ENCODE data around the gene RGS3. TPM values are rescaled to one million over a fixed set of nuclear protein-coding genes. Genes with fewer than 3 reads are reported as not detected.

The RGS3 gene
- total RNA-seq, 3 donors from 2014 or later = 51.4 to 65.9 (median 63.5) TPM

DNA sequence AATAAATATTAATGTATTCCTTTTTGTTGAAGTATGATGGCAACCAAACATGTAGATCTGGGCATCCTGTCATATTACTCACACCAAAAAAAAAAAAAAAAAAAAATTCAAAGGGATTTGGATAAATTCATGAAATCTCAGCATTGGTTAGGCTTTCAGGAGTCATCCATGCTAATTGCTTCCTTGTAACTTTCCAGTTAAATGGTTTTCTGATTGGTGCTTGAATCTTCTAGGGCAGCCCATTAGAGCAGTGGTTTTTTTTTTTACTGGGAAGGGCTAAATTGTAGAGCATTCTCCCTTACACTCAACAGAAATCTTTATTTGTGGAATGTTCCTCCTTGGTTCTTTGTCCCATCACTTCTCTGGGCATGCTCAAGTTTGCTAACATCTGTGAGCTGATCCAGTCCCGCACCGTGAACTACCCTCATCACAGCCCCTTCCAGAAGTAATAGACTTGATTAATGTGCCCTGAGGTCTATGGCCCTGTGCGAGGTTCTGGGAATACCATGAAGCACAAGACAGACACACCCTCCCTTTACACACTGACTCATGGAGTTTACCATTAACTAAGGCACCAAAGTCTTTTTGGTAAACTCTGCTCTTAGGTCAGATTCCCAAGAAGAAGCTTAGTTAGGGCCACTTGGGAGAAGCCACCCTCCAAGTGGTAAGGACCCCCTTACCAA is 56.0 kb downstream of the RGS3 start:
- no peaks in the 10 kb centered on the region for H3K27me3 Mint-ChIP-seq (ENCODE audit: low read depth)
- no peak for DNase-seq

DNA sequence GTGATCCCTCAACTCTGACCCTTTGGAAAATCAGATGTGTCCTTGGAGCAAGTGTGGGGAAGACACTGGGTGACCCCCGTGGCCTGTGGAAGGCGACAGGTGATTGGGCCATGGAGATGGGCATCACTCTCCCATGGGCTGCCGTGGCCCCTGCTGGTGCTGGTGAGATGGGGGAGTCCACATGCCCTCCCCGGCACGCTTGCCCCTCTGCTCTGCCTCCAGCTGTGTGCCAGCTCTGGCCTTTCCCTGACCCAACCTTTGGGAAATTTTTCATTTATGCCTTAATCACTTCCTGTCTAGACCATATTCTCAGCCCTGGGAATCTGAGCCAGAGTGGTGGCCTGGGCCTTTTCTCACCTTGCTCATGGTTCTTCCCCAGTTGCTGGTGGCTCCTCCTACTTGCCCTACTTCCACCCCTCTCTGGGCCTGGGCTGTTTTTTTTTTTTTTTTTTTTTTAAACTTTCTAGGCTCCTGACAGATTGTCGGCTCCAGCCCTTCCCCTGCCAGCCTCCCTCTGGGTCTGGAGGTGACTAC is 56.6 kb downstream of the RGS3 start:
- H3K27me3 Mint-ChIP-seq (ENCODE audit: low read depth) = no peaks in the 10 kb centered on the region
- peaks cover 91% of the 10 kb centered on the region for H3K4me1 Mint-ChIP-seq (ENCODE audit: low read depth)
- no peaks in the 10 kb centered on the region for H3K9me3 Mint-ChIP-seq
- H3K36me3 Mint-ChIP-seq (ENCODE audit: insufficient read depth) = peaks cover 9% of the 10 kb centered on the region
- peak overlapping the region; percentile 88 for H3K4me3 Mint-ChIP-seq
- peak; percentile 47 for DNase-seq
- peak in 1 of 2 donors; percentile 26 for ATAC-seq

More for the DNA sequence above, 56.0 kb downstream of the RGS3 start:
- Mint-ChIP-seq H3K4me1 (ENCODE audit: low read depth) (peaks cover 90% of the 10 kb centered on the region), H3K36me3 (ENCODE audit: insufficient read depth) (peaks cover 9% of the 10 kb centered on the region), H3K9me3 (no peaks in the 10 kb centered on the region), H3K4me3 (peak overlapping the region; percentile 88)
- ATAC-seq = no peak

DNA sequence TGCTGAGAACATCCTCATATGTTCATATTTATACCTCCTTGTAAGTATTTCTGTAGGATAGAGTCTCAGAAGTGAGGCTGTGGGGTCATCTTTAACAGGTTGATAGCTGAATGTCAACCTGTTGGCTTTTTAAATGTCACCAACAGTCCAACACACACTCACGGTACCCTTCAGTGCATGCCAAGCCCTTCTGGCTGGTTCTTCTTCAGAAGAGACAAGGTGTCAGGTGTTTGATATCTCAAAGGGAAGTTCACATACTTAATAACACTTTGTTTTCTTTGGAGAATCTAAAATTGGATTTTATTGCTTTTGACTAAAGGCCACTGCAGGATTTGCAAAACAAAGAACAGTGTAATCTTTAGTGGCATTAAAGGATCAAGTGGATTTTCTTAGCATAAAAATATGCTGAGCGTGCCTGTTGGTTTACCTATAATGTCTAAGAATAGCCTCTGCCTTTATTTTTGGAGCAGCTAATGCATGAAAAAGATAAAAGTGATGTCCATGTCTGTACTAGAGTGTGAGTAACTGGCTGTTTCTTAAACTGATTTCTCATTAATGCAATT is 58.2 kb downstream of the RGS3 start:
- ATAC-seq (no peak), DNase-seq (no peak)
- peaks cover 88% of the 10 kb centered on the region for H3K4me1 Mint-ChIP-seq (ENCODE audit: low read depth)
- no peaks in the 10 kb centered on the region for H3K9me3 Mint-ChIP-seq
- peaks cover 9% of the 10 kb centered on the region for H3K36me3 Mint-ChIP-seq (ENCODE audit: insufficient read depth)
- peak overlapping the region; percentile 47 for H3K4me3 Mint-ChIP-seq
- H3K27me3 Mint-ChIP-seq (ENCODE audit: low read depth) = no peaks in the 10 kb centered on the region

DNA sequence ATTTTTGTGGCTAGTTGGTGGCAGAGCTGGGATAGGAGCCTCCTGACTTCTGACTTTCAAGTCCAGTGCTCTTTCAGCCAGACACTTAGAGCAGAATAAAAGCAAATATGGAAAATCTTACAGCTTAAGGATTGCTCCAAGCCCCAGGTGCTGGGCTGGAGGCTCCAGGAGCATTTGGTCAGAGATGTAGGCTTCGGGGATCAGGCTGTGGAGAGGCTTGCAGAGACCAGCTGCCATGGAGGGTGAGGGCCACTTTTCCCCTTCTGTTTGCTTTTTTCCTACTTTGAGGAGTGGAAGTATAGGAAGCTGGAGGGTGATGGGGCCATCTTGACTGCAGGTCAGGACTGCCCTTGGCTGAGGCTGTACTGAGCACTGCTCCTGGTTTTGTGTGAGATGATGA is 58.9 kb downstream of the RGS3 start:
- no peak for DNase-seq
- Mint-ChIP-seq H3K36me3 (ENCODE audit: insufficient read depth) (peaks cover 13% of the 10 kb centered on the region), H3K9me3 (no peaks in the 10 kb centered on the region), H3K4me1 (ENCODE audit: low read depth) (peaks cover 88% of the 10 kb centered on the region), H3K4me3 (peak overlapping the region; percentile 47), H3K27me3 (ENCODE audit: low read depth) (no peaks in the 10 kb centered on the region)
- no peak for ATAC-seq

DNA sequence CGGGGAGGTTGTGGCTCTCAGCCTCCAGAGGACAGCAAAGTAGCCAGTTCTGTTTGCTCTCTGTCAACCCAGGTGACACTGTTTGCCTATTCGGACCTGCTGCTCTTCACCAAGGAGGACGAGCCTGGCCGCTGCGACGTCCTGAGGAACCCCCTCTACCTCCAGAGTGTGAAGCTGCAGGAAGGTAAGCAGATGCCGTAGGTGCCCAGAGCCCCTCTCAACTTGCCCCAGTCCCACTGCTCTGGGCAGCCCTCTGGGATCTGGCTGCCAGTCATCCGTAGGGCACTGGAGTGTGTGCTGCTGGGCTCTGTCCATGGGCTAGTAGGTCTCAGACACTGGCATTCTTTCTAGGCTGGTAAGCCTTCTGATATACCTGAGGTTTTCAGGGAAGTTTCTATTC is 59.3 kb downstream of the RGS3 start:
- peaks cover 16% of the 10 kb centered on the region for H3K36me3 Mint-ChIP-seq (ENCODE audit: insufficient read depth)
- peaks cover 89% of the 10 kb centered on the region for H3K4me1 Mint-ChIP-seq (ENCODE audit: low read depth)
- DNase-seq = no peak
- peak overlapping the region; percentile 47 for H3K4me3 Mint-ChIP-seq
- no peaks in the 10 kb centered on the region for H3K27me3 Mint-ChIP-seq (ENCODE audit: low read depth)
- peak in 1 of 2 donors; percentile 2 for ATAC-seq
- H3K9me3 Mint-ChIP-seq = no peaks in the 10 kb centered on the region

DNA sequence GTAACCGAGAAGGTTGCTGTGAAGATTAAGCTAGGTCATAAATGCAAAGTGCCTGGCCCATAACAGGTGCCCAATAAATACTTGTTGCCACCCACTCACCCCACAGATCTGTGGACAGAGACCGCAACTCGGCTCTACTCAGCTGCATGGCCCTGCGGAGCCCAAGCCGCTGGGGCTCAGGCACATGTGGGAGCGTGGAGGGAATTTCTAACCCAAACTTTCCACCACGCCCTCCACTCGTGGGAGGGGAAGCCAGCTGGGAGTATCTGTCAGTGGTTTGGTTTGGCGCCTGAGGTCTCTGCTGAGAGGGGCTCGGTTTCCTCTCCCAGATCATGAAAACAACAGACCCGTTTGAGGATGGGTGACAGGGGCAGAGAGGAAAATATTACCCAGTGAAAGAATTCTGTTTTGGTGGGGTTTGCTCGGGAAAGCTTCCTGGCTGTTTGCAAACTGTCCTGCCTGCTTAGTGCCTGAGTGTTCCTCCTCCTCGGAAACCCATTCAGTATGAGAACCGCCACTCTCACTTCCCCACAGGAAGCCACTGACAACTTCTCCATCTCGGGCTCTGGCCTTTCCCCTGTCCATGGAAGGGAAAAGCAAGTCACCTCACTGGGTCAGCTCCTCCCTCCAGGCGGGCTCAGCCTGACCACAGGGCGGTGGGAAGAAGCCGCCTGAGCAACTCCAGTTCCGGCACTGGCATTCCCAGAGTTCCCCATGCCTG is 60.1 kb downstream of the RGS3 start:
- peak; percentile 71 to 76 for ATAC-seq
- Mint-ChIP-seq H3K36me3 (ENCODE audit: insufficient read depth) (peaks cover 19% of the 10 kb centered on the region), H3K9me3 (no peaks in the 10 kb centered on the region), H3K4me3 (peak overlapping the region; percentile 47), H3K27me3 (ENCODE audit: low read depth) (no peaks in the 10 kb centered on the region), H3K4me1 (ENCODE audit: low read depth) (peaks cover 84% of the 10 kb centered on the region)
- peak; percentile 60 for DNase-seq

DNA sequence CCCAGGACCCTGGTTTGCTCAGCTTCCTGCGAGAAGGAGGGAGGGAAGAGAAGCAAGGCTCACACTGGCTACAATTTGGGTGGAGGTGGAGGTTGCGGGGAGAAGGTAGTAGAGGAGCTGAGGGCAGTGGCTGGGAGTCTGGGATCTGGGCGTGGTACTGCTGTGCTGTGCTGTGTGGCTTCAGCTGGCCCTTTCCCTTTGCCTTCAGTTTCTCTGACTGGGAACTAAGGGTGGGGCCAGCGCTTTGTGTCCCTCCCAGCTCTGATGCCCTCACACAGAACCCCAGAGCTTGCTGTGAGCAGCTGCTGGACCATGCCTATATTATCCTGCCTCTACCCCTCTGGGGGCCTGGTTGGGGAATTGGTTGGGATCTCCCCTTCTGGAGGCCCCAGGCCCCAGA is 60.9 kb downstream of the RGS3 start:
- Mint-ChIP-seq H3K36me3 (ENCODE audit: insufficient read depth) (peaks cover 21% of the 10 kb centered on the region), H3K27me3 (ENCODE audit: low read depth) (no peaks in the 10 kb centered on the region), H3K4me1 (ENCODE audit: low read depth) (peaks cover 75% of the 10 kb centered on the region), H3K4me3 (peak overlapping the region; percentile 47), H3K9me3 (no peaks in the 10 kb centered on the region)
- no peak for DNase-seq
- no peak for ATAC-seq

DNA sequence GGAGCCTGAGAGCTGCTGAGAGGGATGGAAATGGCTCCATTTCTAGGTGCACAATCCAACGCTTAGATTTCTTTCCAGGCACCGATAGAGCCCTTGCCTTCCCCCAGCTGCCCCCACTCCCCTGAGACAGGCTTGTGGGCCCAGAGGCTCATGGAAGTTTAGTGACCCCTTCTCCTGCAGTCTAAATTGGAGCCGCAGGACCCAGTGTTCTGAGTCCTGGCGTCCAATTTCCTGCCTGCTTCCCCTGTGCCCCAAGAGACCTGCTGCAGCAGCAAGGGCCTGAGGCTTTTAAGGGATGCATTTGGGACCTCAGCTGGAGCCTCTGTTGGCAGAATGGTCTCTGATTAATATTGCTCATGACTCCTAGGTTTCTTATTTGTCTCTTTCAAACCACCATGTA is 61.7 kb downstream of the RGS3 start:
- Mint-ChIP-seq H3K4me1 (ENCODE audit: low read depth) (peaks cover 68% of the 10 kb centered on the region), H3K9me3 (no peaks in the 10 kb centered on the region), H3K27me3 (ENCODE audit: low read depth) (no peaks in the 10 kb centered on the region), H3K36me3 (ENCODE audit: insufficient read depth) (peaks cover 24% of the 10 kb centered on the region), H3K4me3 (no peak overlapping the region)
- DNase-seq (no peak), ATAC-seq (no peak)

DNA sequence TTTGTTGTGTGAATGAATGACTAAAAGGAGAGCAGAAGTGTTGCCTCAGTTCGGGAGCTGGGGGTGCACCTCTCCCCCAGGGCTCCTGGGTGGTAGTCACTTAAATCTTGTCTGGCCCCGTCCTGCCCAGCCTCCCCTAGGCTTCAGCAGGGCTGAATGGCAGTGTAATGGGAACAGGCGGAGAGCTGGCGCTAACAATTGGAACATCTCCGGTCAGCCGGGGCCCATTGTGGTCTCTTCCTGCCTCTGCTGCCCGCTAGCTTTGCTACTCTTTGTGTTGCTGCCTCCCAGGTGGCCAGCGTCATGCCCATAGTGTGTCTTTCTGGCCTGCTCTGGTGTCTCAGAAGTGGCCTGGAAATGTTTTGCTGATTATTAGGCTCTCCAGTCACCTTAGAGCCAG is 62.3 kb downstream of the RGS3 start:
- H3K36me3 Mint-ChIP-seq (ENCODE audit: insufficient read depth) = peaks cover 28% of the 10 kb centered on the region
- H3K4me3 Mint-ChIP-seq = no peak overlapping the region
- no peaks in the 10 kb centered on the region for H3K27me3 Mint-ChIP-seq (ENCODE audit: low read depth)

DNA sequence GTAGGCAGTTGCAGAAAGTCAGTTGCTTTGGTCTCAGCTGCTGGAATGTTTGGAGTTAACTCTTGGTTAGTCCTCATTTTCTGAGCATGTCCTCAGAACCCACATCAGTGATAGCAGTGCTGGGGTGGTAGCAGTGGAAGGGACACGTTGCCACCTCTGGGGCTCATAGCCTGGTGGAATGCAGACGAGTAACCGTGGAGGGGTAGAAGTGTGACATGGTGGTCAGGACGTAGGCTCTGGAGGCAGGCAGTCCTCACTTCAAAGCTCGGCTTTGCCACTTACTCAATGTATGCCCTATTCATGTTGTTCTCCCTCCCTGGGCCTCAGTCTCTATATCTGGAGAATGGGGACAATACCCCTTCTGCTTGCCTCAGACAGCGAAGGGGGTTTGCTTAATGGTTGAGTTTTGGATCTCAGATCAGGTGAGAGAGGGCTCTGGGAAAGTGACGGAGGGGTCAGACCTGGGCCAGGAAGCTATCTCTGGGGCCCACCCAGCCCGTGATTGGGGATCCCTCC is 62.8 kb downstream of the RGS3 start:
- Mint-ChIP-seq H3K27me3 (ENCODE audit: low read depth) (no peaks in the 10 kb centered on the region), H3K4me1 (ENCODE audit: low read depth) (peaks cover 59% of the 10 kb centered on the region), H3K4me3 (no peak overlapping the region), H3K36me3 (ENCODE audit: insufficient read depth) (peaks cover 30% of the 10 kb centered on the region), H3K9me3 (no peaks in the 10 kb centered on the region)
- ATAC-seq (no peak), DNase-seq (no peak)

More for the DNA sequence above, 62.3 kb downstream of the RGS3 start:
- H3K9me3 Mint-ChIP-seq = no peaks in the 10 kb centered on the region
- peaks cover 61% of the 10 kb centered on the region for H3K4me1 Mint-ChIP-seq (ENCODE audit: low read depth)
- ATAC-seq = no peak
- DNase-seq = no peak

DNA sequence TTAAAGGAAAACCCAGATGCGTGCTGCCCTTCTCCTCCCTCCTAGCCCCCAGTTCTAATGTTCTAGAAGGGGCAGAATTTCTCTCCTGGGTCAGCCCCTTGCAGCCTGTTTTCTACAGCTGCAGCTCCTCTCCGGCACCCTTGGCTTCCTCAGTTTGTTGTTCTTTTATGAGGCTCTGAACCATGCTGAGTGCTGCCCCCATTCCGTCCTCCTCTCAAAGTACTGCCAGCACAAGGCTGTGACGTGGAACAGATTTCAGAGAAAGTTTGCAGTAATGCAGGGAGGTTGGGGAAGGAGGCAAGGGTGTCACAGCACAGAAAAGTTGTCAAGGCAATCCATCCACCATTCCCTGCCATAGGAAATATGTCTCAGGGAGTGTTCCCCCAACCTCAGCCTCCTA is 63.3 kb downstream of the RGS3 start:
- Mint-ChIP-seq H3K9me3 (no peaks in the 10 kb centered on the region), H3K4me1 (ENCODE audit: low read depth) (peaks cover 57% of the 10 kb centered on the region), H3K4me3 (no peak overlapping the region)

DNA sequence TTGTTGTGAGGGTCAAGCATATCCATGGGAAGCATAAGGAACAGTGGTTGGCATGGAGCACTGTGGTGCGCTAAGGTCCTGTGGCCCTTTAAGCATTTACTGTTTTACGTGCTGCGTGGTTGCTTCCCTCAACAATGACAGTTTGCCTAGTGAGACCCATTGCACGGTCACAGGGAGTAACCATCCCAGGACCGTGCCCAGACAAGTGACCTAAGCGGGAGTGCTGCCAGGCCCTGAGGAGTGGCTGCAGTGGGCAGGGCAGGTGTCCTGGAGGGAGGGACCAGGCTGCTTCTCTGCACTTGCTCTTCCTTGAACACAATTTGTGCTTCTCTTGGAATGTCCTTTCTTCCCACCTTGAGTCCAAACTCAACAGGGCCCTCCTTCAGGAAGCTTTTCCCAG is 64.6 kb downstream of the RGS3 start:
- Mint-ChIP-seq H3K36me3 (ENCODE audit: insufficient read depth) (peaks cover 29% of the 10 kb centered on the region), H3K27me3 (ENCODE audit: low read depth) (no peaks in the 10 kb centered on the region), H3K9me3 (no peaks in the 10 kb centered on the region), H3K4me1 (ENCODE audit: low read depth) (peaks cover 45% of the 10 kb centered on the region), H3K4me3 (no peak overlapping the region)
- no peak for DNase-seq
- no peak for ATAC-seq

More for the DNA sequence above, 63.3 kb downstream of the RGS3 start:
- ATAC-seq (no peak), DNase-seq (no peak)
- Mint-ChIP-seq H3K36me3 (ENCODE audit: insufficient read depth) (peaks cover 33% of the 10 kb centered on the region), H3K27me3 (ENCODE audit: low read depth) (no peaks in the 10 kb centered on the region)

DNA sequence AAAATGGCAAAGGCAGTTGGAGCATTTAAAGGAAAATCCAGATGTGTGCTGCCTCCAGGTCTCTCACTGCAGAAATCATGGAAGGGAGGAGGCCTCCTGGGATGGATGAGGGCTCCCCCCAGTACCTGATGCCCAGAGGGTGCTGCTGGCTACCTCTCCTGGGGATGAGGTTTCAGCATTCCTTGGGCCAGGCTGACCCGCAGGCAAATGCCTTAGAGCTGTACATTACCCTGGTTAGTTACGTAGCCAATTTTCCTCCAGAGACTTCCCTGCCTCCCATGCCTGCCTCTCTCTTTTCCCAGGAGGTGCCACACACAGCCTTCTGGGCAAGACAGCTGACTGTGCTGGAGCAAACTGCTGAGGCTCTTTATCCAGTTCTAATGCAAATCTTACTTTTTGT is 65.3 kb downstream of the RGS3 start:
- Mint-ChIP-seq H3K4me3 (no peak overlapping the region), H3K4me1 (ENCODE audit: low read depth) (peaks cover 38% of the 10 kb centered on the region), H3K27me3 (ENCODE audit: low read depth) (no peaks in the 10 kb centered on the region), H3K9me3 (no peaks in the 10 kb centered on the region), H3K36me3 (ENCODE audit: insufficient read depth) (peaks cover 29% of the 10 kb centered on the region)
- DNase-seq (no peak), ATAC-seq (no peak)

DNA sequence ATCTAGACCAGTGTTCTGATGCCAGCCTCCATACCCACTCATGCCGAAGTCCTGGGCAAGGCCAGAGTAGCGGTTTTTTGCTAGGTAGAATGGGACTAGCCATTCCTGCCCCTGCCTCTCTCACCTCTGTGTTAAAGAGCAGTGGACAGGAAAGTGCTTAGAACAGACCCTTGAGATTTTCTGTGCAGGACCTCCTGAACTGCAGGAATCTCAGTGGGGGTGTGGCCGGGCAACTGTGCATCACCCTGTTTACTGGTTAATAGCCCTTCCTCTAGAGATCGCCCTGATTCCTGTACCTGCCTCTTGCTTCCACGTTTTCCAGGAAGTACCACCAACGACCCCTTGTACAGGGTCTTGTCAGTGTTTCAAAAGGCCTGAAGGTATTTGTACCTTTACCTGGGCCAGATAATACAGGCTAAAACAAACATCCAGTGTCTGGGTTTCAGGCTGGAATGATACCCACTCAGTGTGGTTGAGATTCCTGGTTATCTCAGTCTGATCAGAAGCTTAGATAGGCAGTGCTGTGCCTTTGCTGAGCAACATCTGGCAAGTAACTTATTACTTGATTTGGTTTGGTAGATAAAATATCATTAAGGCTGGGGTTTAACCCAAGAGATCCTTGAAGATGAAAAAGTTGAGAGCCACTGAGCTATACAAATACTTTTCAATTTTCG is 65.9 kb downstream of the RGS3 start:
- H3K36me3 Mint-ChIP-seq (ENCODE audit: insufficient read depth) = peaks cover 29% of the 10 kb centered on the region
- H3K4me3 Mint-ChIP-seq = no peak overlapping the region
- H3K9me3 Mint-ChIP-seq = no peaks in the 10 kb centered on the region
- DNase-seq = no peak
- peaks cover 31% of the 10 kb centered on the region for H3K4me1 Mint-ChIP-seq (ENCODE audit: low read depth)
- no peak for ATAC-seq
- no peaks in the 10 kb centered on the region for H3K27me3 Mint-ChIP-seq (ENCODE audit: low read depth)
